H9 (cell line): ENCODE measurements around the gene ARHGAP25. TPM values are rescaled to one million over a fixed set of nuclear protein-coding genes. Genes with fewer than 3 reads are reported as not detected.

Experiments
- DNase-seq: peaks from one replicate; pipeline ENCODE4 v3.0.0-alpha.2; 2017
- H2AFZ ChIP-seq: one replicate; pipeline ENCODE4 v1.6.1; 2013; ENCODE audit warnings: mild to moderate bottlenecking, low read length, control low read depth, moderate library complexity
- H2AK5ac ChIP-seq: 2 replicates; pipeline ENCODE4 v1.6.1; 2013; ENCODE audit warnings: low read length, control low read depth, mixed read lengths; ENCODE audit not compliant: insufficient read length
- H2BK120ac ChIP-seq: one replicate; pipeline ENCODE4 v1.6.1; 2013; ENCODE audit warnings: low read depth, mild to moderate bottlenecking, low read length, control low read depth, inconsistent platforms; ENCODE audit not compliant: poor library complexity, severe bottlenecking
- H2BK12ac ChIP-seq: 2 replicates; pipeline ENCODE4 v1.6.1; 2013; ENCODE audit warnings: low read length, control low read depth, mixed read lengths, low read depth; ENCODE audit not compliant: insufficient read length
- H2BK15ac ChIP-seq: 2 replicates; pipeline ENCODE4 v1.6.1; 2013; ENCODE audit warnings: low read depth, low read length, control low read depth
- H2BK20ac ChIP-seq: one replicate; pipeline ENCODE4 v1.6.1; 2013; ENCODE audit warnings: low read depth, mild to moderate bottlenecking, low read length, control low read depth, inconsistent platforms; ENCODE audit not compliant: poor library complexity, severe bottlenecking
- H2BK5ac ChIP-seq: 2 replicates; pipeline ENCODE4 v1.6.1; 2013; ENCODE audit warnings: low read length, control low read depth, mixed read lengths; ENCODE audit not compliant: insufficient read length
- H3K14ac ChIP-seq: 2 replicates; pipeline ENCODE4 v1.6.1; 2013; ENCODE audit warnings: low read length, control low read depth; ENCODE audit not compliant: insufficient read depth
- H3K18ac ChIP-seq: 2 replicates; pipeline ENCODE4 v1.6.1; 2013; ENCODE audit warnings: low read depth, mild to moderate bottlenecking, mixed read lengths, low read length, control low read depth; ENCODE audit not compliant: insufficient read length
- H3K23ac ChIP-seq: 2 replicates; pipeline ENCODE4 v1.6.1; 2013; ENCODE audit warnings: low read length, control low read depth, mixed read lengths, low read depth; ENCODE audit not compliant: insufficient read length
- H3K23me2 ChIP-seq: 2 replicates; pipeline ENCODE4 v1.6.1; 2013; ENCODE audit warnings: low read depth, mild to moderate bottlenecking, mixed read lengths, low read length, control low read depth; ENCODE audit not compliant: insufficient read length, poor library complexity, severe bottlenecking
- H3K27ac ChIP-seq: 2 replicates; pipeline ENCODE4 v1.5.1; 2013; ENCODE audit warnings: low read length, control low read depth, mixed read lengths, low read depth; ENCODE audit not compliant: insufficient read length
- H3K27me3 ChIP-seq: 2 replicates; pipeline ENCODE4 v1.6.1; 2013; ENCODE audit warnings: low read length, control low read depth, inconsistent platforms; ENCODE audit not compliant: insufficient read depth
- H3K4ac ChIP-seq: 2 replicates; pipeline ENCODE4 v1.6.1; 2013; ENCODE audit warnings: low read depth, mild to moderate bottlenecking, control low read depth, inconsistent platforms, low read length, moderate library complexity
- H3K4me1 ChIP-seq: 2 replicates; pipeline ENCODE4 v1.6.1; 2013; ENCODE audit warnings: low read length, control low read depth, inconsistent platforms; ENCODE audit not compliant: insufficient read depth
- H3K4me2 ChIP-seq: 2 replicates; pipeline ENCODE4 v1.6.1; 2013; ENCODE audit warnings: low read length, control low read depth, mixed read lengths; ENCODE audit not compliant: insufficient read length, insufficient read depth
- H3K56ac ChIP-seq: 2 replicates; pipeline ENCODE4 v1.6.1; 2013; ENCODE audit warnings: low read depth, mild to moderate bottlenecking, mixed read lengths, low read length, control low read depth; ENCODE audit not compliant: insufficient read length
- H3K79me1 ChIP-seq: 2 replicates; pipeline ENCODE4 v1.6.1; 2013; ENCODE audit warnings: low read depth, mild to moderate bottlenecking, moderate library complexity, low read length, control low read depth, inconsistent platforms; ENCODE audit not compliant: insufficient read depth, poor library complexity, severe bottlenecking
- H3K79me2 ChIP-seq: 2 replicates; pipeline ENCODE4 v1.6.1; 2013; ENCODE audit warnings: low read length, control low read depth, inconsistent platforms; ENCODE audit not compliant: insufficient read depth
- H3K9ac ChIP-seq: 2 replicates; pipeline ENCODE4 v1.6.1; 2013; ENCODE audit warnings: low read length, control low read depth, mixed read lengths; ENCODE audit not compliant: insufficient read length; ENCODE audit errors: extremely low read depth
- H3K9me3 ChIP-seq: one replicate; pipeline ENCODE4 v1.6.1; 2013; ENCODE audit warnings: low read depth, low read length, inconsistent platforms; ENCODE audit not compliant: control insufficient read depth
- H3T11ph ChIP-seq: one replicate; pipeline ENCODE4 v1.6.1; 2013; ENCODE audit warnings: mild to moderate bottlenecking, low read length, control low read depth, inconsistent platforms
- H4K20me1 ChIP-seq: one replicate; pipeline ENCODE4 v1.6.1; 2013; ENCODE audit not compliant: control insufficient read depth, insufficient read length, insufficient read depth
- H4K5ac ChIP-seq: 2 replicates; pipeline ENCODE4 v1.6.1; 2013; ENCODE audit warnings: low read depth, mild to moderate bottlenecking, mixed read lengths, low read length, control low read depth; ENCODE audit not compliant: insufficient read length
- H4K8ac ChIP-seq: replicated peaks from 2 replicates; pipeline ENCODE4 v1.6.1; 2013; ENCODE audit warnings: low read length, control low read depth, mixed read lengths, low read depth; ENCODE audit not compliant: insufficient read length
- H4K91ac ChIP-seq: 2 replicates; pipeline ENCODE4 v1.6.1; 2013; ENCODE audit warnings: low read depth, mild to moderate bottlenecking, moderate library complexity, mixed read lengths, low read length, control low read depth; ENCODE audit not compliant: insufficient read length
- H3K27ac Mint-ChIP-seq, 3 experiments: 2 replicates in 2 of 3; 3 replicates in 1 of 3; pipeline ENCODE4 v1.8.0; 2020 to 2021; ENCODE audit warnings: mixed read lengths in 3 of 3, mild to moderate bottlenecking in 1 of 3, moderate library complexity in 1 of 3
- H3K27me3 Mint-ChIP-seq: 2 replicates; pipeline ENCODE4 v1.8.0; 2021; ENCODE audit warnings: low read depth, mild to moderate bottlenecking, moderate library complexity, mixed read lengths
- H3K36me3 Mint-ChIP-seq, 3 experiments: 2 replicates in 2 of 3; 3 replicates in 1 of 3; pipeline ENCODE4 v1.8.0; 2020 to 2021; ENCODE audit warnings: low read depth in 3 of 3, mixed read lengths in 3 of 3; ENCODE audit not compliant: insufficient read depth in 1 of 3
- H3K4me1 Mint-ChIP-seq, 2 experiments: 2 replicates each; pipeline ENCODE4 v1.8.0; 2020; ENCODE audit warnings: mixed read lengths in 2 of 2
- H3K4me3 Mint-ChIP-seq, 2 experiments: 2 replicates in 1 of 2; 3 replicates in 1 of 2; pipeline ENCODE4 v1.8.0; 2020 to 2021; ENCODE audit warnings: mild to moderate bottlenecking in 2 of 2, mixed read lengths in 2 of 2, moderate library complexity in 1 of 2
- H3K9me3 Mint-ChIP-seq, 2 experiments: 2 replicates in 1 of 2; 3 replicates in 1 of 2; pipeline ENCODE4 v1.8.0; 2020; ENCODE audit warnings: mild to moderate bottlenecking in 2 of 2, mixed read lengths in 2 of 2, moderate library complexity in 1 of 2
- WGBS: extraction: QIAGEN DNeasy Blood & Tissue Kit; methylation state at CpG from one replicate; pipeline ENCODE4 v1.1.7; 2013; ENCODE audit warnings: missing lambda C conversion rate, low lambda C conversion rate, mixed read lengths; ENCODE audit not compliant: insufficient read length; ENCODE audit errors: extremely low coverage; 5-methylcytosine and 5-hydroxymethylcytosine counted together
- total RNA-seq: library from RNA; stranded (reverse); gene quantifications from 2 replicates; pipeline ENCODE4 v1.2.1, GENCODE V29; 2021
- TF ChIP-seq, protein P1 (sequence below): fragments of 200-600 bp; sonication (generic); conservative IDR thresholded peaks from 3 replicates; pipeline ENCODE4 v1.8.0; 2021; ENCODE audit warnings: antibody characterized with exemption, mild to moderate bottlenecking

Gene ARHGAP25
- total RNA-seq, 1 experiment from 2014 or later, result 1.3 TPM

DNA sequence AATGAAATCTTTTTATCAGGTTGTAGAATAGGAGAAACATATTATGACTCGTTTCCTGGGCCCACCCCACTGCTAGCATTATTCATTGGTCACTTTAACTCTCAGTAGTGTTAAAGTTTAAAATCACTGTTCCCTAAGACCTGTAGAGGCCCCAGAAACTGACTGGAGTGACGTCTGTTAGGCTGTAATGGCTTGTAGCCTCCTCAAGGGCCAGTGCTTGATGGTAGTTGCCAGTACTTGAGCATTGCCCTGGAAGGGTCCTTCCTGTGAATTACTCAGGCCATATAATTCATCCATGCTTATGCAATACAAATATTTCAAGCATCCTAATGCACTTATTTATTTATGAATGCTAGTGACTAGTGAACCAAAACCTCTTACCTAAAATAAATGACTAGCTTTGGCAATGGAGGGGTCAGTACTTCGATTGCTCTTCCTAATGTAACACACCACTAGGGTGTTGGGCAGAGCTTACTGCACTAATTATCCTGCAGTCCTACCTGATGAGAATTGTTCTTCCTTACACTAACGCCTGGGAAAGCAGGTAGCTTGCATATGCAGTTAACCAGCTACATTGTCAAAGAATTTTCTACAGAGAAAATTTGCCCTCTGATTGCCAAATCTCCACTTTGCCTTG is 31.2 kb downstream of the ARHGAP25 start:
- Histone ChIP-seq H2BK20ac (no peak overlapping the region), H2BK120ac (no peak overlapping the region), H2BK15ac (no peak overlapping the region), H4K91ac (no peak overlapping the region), H3K27ac (no peak overlapping the region), H3K4me1 (peaks cover 5% of the 10 kb centered on the region), H3K23me2 (no peaks in the 10 kb centered on the region), H3K79me1 (no peaks in the 10 kb centered on the region), H3K9ac (no peak overlapping the region), H2AK5ac (no peak overlapping the region), H2BK5ac (no peak overlapping the region), H2AFZ (no peak overlapping the region), H3K27me3 (no peaks in the 10 kb centered on the region), H3K9me3 (no peaks in the 10 kb centered on the region), H4K5ac (no peak overlapping the region), H3K14ac (no peak overlapping the region), H3K79me2 (no peaks in the 10 kb centered on the region), H2BK12ac (no peak overlapping the region), H3K23ac (no peak overlapping the region), H3T11ph (no peak overlapping the region), H3K56ac (no peak overlapping the region), H4K8ac (no peak overlapping the region), H4K20me1 (no peaks in the 10 kb centered on the region), H3K18ac (no peak overlapping the region), H3K4ac (no peak overlapping the region), H3K4me2 (no peak overlapping the region)
- H3K4me3 Mint-ChIP-seq, result no peak overlapping the region
- H3K4me1 Mint-ChIP-seq, result peaks cover 27 to 37% of the 10 kb centered on the region in 2 experiments
- DNase-seq, result no peak
- TF ChIP-seq, protein P1, sequence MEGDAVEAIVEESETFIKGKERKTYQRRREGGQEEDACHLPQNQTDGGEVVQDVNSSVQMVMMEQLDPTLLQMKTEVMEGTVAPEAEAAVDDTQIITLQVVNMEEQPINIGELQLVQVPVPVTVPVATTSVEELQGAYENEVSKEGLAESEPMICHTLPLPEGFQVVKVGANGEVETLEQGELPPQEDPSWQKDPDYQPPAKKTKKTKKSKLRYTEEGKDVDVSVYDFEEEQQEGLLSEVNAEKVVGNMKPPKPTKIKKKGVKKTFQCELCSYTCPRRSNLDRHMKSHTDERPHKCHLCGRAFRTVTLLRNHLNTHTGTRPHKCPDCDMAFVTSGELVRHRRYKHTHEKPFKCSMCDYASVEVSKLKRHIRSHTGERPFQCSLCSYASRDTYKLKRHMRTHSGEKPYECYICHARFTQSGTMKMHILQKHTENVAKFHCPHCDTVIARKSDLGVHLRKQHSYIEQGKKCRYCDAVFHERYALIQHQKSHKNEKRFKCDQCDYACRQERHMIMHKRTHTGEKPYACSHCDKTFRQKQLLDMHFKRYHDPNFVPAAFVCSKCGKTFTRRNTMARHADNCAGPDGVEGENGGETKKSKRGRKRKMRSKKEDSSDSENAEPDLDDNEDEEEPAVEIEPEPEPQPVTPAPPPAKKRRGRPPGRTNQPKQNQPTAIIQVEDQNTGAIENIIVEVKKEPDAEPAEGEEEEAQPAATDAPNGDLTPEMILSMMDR, result peak; percentile 39; the same call in 1 of the 3 replicates
- no peaks in the 10 kb centered on the region; a peak in 1 of 7 replicates for H3K36me3 Mint-ChIP-seq
- no CpG with 5 or more reads among the region's 4 CpGs for WGBS
- H3K9me3 Mint-ChIP-seq, result no peaks in the 10 kb centered on the region; a peak in 1 of 5 replicates
- H3K27me3 Mint-ChIP-seq, result no peaks in the 10 kb centered on the region
- no peak overlapping the region; a peak in 1 of 7 replicates for H3K27ac Mint-ChIP-seq
